Stomach (tissue), 9 donors: ENCODE measurements around the gene BCAS1. TPM values are rescaled to one million over a fixed set of nuclear protein-coding genes. Genes with fewer than 3 reads are reported as not detected.
"Not testable (repeated sequence)": the region's sequence is repeated elsewhere in the genome, so short reads cannot be mapped to it uniquely, and the experiment has no call there.

ENCODE experiments used
- DNase-seq, 2 donors: peaks; one replicate each; pipeline versions ENCODE4 v3.0.0 to v3.0.0-alpha.2; 2013 to 2019
- H3K27ac ChIP-seq, 5 donors: fragments of 200-600 bp in 4 of 5; sonication (generic) in 4 of 5; one replicate each; pipeline ENCODE4 v1.5.1; 2013 to 2019; ENCODE audit warnings: mild to moderate bottlenecking in 1 of 5, moderate library complexity in 1 of 5
- H3K27me3 ChIP-seq, 3 donors: fragments of 200-600 bp; sonication (generic); one replicate each; pipeline ENCODE4 v1.5.1; 2017 to 2019; ENCODE audit warnings: mixed run types in 1 of 3
- H3K36me3 ChIP-seq, 4 donors: fragments of 200-600 bp; sonication (generic); 1 replicate in 3 of 4; 2 replicates in 1 of 4; pipeline ENCODE4 v1.5.1; 2016 to 2019
- H3K4me1 ChIP-seq, 4 donors: fragments of 200-600 bp; sonication (generic); one replicate each; pipeline ENCODE4 v1.5.1; 2016 to 2019
- H3K4me3 ChIP-seq, 4 donors: fragments of 200-600 bp; sonication (generic) in 3 of 4; one replicate each; pipeline ENCODE4 v1.5.1; 2016 to 2019; ENCODE audit warnings: mild to moderate bottlenecking in 1 of 4
- H3K9me3 ChIP-seq, 4 donors: fragments of 200-600 bp; sonication (generic); one replicate each; pipeline ENCODE4 v1.5.1; 2016 to 2019
- CTCF ChIP-seq, 7 experiments: fragments of 450-650 bp in 4 of 7; fragments of 200-600 bp in 3 of 7; sonication (generic) in 3 of 7; IDR thresholded peaks; one replicate each; pipeline ENCODE4 v1.5.1; 2016 to 2019; ENCODE audit warnings: antibody characterized with exemption in 7 of 7, control low read depth in 2 of 7, mild to moderate bottlenecking in 1 of 7
- EP300 ChIP-seq: sonication (generic); formaldehyde crosslinking; IDR thresholded peaks from one replicate; pipeline ENCODE4 v1.6.1; 2017; ENCODE audit warnings: antibody characterized with exemption
- POLR2A ChIP-seq, 4 donors: fragments of 450-650 bp; IDR thresholded peaks; one replicate each; pipeline ENCODE4 v1.6.1; 2016; ENCODE audit warnings: antibody characterized with exemption in 4 of 4, control low read depth in 2 of 4, mild to moderate bottlenecking in 1 of 4, moderate library complexity in 1 of 4
- POLR2AphosphoS5 ChIP-seq, 3 donors: sonication (generic); formaldehyde crosslinking; IDR thresholded peaks; one replicate each; pipeline ENCODE4 v1.6.1; 2016; ENCODE audit warnings: antibody characterized with exemption in 3 of 3
- WGBS, 5 donors: extraction: QIAGEN DNeasy Blood & Tissue Kit in 3 of 5; methylation state at CpG; one replicate each; pipeline versions ENCODE4 v1.1.5 to v1.1.7; 2013 to 2018; 5-methylcytosine and 5-hydroxymethylcytosine counted together
- intact Hi-C: fragments of 100-400 bp; cut with DNase I; formaldehyde crosslinking; loops from one replicate; pipeline ENCODE4 v1.15.1; 2023; ENCODE audit warnings: low total_unique reads
- polyA plus RNA-seq, 3 donors: library from polyadenylated mRNA; stranded (reverse); fragments of 200-250 nt; gene quantifications; one replicate each; pipeline ENCODE4 v1.2.3, GENCODE V29; 2013
- total RNA-seq, 5 donors: library from RNA; depleted of rRNA; stranded (reverse); fragments of >200 nt; gene quantifications; one replicate each; pipeline versions ENCODE4 v1.1.0 to v1.2.3, GENCODE V29; 2014 to 2016
- donor health status: healthy with polysubstance abuse.
- donor health status: Bipolar disorder and iron deficiency.
- donor health status: healthy.

BCAS1 gene
- total and polyA plus RNA-seq, 8 donors: 6.3 to 145 (median 84.6) TPM

- intact Hi-C loops: no loop called here
- Histone ChIP-seq H3K9me3 (no peaks in the 10 kb centered on the region), H3K27me3 (no peaks in the 10 kb centered on the region), H3K36me3 (no peaks in the 10 kb centered on the region), H3K4me3 (no peak overlapping the region), H3K4me1 (peaks cover 0 to 20% (median 9%) of the 10 kb centered on the region in 4 donors), H3K27ac (no peak overlapping the region)
- TF ChIP-seq EP300 (no peak), POLR2A (IDR thresholded peaks at IDR 0.05) (no peak), CTCF (IDR thresholded peaks at IDR 0.05) (no peak), POLR2AphosphoS5 (IDR thresholded peaks at IDR 0.05) (no peak)
- no peak for DNase-seq
- 86 to 91% (median 89%) methylated on average over 2 of the region's 2 CpGs for WGBS, 5 donors
These were observed 137.1 kb downstream of the BCAS1 start for GRCh38 chr20:53933232-53933846.

DNA sequence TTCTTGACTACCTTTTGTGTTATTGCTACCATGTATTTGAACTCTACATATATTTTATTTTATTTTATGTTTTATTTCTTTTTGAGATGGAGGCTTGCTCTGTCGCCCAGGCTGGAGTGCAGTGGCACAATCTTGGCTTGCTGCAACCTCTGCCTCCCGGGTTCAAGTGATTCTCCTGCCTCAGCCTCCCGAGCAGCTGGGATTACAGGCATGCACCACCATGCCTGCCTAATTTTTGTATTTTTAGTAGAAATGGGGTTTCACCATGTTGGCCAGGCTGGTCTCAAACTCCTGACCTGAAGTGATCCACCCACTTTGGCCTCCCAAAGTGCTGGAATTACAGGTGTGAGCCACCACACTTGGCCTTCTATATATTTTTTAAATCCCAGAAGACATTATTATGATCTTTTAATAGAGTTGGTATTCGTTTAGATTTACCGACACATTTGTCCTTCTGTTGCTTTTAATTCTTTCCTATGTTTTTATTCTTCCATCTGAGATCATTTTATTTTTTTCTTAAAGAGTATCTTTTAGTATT lies 137.7 kb downstream of the BCAS1 start:
- DNase-seq, H3K9me3 ChIP-seq, intact Hi-C loops, H3K36me3 ChIP-seq, H3K27me3 ChIP-seq, H3K27ac ChIP-seq, H3K4me3 ChIP-seq: not testable (repeated sequence)
- WGBS, 5 donors: 93 to 99% (median 96%) methylated on average over 5 of the region's 5 CpGs
- H3K4me1 ChIP-seq: peaks cover 0 to 20% (median 8%) of the 10 kb centered on the region in 4 donors

DNA sequence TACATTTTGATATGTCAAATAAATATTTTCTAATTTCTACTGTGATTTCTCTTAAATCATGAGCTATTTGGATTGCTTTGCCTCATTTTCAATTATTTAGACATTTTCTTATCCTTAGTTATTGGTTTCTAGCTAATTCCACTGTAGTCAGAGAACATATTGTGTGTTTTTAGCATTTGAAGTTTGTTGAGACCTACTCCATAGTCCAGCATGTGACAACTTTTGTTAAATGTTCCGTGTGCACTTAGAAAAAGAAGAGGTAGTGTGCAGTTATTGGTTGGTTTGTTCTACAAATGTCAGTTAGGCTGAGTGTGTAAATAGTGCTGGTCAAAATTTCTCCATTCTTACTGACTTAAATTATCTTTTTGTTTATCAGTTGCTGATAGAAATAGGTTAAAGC lies 138.8 kb downstream of the BCAS1 start:
- Histone ChIP-seq H3K36me3 (no peaks in the 10 kb centered on the region), H3K27me3 (no peaks in the 10 kb centered on the region), H3K27ac (no peak overlapping the region), H3K9me3 (no peaks in the 10 kb centered on the region), H3K4me3 (no peak overlapping the region), H3K4me1 (peaks cover 0 to 28% (median 10%) of the 10 kb centered on the region in 4 donors)
- no peak for DNase-seq
- 34 to 56% (median 50%) methylated on average over 1 of the region's 1 CpG for WGBS, 5 donors
- intact Hi-C loops: no loop called here
- TF ChIP-seq CTCF (IDR thresholded peaks at IDR 0.05): no peak
- no peak for TF ChIP-seq EP300
- TF ChIP-seq POLR2AphosphoS5 (IDR thresholded peaks at IDR 0.05): no peak
- TF ChIP-seq POLR2A (IDR thresholded peaks at IDR 0.05): no peak

DNA sequence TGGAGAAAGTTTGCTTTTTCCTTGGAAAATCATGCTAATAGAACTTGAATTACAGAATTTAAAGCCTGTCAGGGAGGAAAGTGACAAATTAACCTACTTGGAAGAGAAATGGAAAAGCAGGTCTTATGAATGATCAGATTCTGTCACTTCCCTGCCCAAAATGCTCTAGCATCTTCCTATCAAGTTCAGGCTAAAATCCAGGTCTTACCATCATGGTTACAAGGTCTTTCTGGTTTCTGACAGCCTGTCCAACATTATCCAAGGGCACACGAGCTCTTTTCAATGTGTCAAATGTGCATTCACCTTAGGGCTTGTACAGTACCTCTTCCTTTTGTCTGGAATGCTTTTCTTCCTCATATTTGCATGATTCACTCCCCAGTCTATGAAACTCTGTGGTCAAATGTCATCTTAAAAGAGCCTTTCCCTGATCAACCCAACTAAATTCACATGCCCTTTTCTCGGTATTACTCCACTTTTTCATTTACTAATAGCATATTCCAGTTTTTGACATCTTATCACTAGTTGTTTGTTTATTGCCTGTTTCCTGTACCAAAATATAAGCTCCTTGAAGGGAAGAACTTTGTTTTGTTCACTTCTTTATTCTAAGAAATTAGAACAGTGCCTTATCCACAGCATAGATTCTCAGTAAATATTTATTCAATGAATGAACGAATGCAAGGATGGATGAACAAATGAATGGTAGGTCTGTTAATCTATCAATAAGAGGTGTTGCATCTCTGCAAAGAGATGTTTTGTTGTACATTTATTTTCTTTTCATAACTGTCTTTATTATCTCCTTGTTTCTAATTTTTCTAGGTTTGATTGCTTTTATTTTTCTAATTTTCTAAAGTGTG lies 139.5 kb downstream of the BCAS1 start:
- Histone ChIP-seq H3K36me3 (no peaks in the 10 kb centered on the region), H3K9me3 (no peaks in the 10 kb centered on the region), H3K27me3 (no peaks in the 10 kb centered on the region), H3K4me1 (peaks cover 0 to 33% (median 16%) of the 10 kb centered on the region in 4 donors), H3K4me3 (no peak overlapping the region), H3K27ac (peak overlapping the region in 2 of 5 donors; percentile 14 to 29)
- WGBS, 5 donors: 57 to 70% (median 65%) methylated on average over 3 of the region's 3 CpGs
- no peak for DNase-seq
- intact Hi-C loops: no loop called here
- TF ChIP-seq EP300 (no peak), POLR2AphosphoS5 (IDR thresholded peaks at IDR 0.05) (no peak), CTCF (IDR thresholded peaks at IDR 0.05) (no peak), POLR2A (IDR thresholded peaks at IDR 0.05) (no peak)
